Stimulated activated CD4-positive, alpha-beta T cell treated with anti-CD3 and anti-CD28 coated beads, Interleukin-12 subunit alpha, Interleukin-12 subunit beta, amount 100 ng/mL, for 24 hours (primary cell): ENCODE data around the gene CD247.

Experiments
- DNase-seq, 2 experiments: peaks; one replicate each; pipeline ENCODE4 v3.0.0-alpha.2; 2020; ENCODE audit warnings: low read depth in 2 of 2

CD247 gene

GRCh38 chr1:167463080-167463479 is 55.2 kb downstream of the CD247 start:
- DNase-seq: no peak

- no peak for DNase-seq
Observed at GRCh38 chr1:167462341-167462740, 56.0 kb downstream of the CD247 start.

- DNase-seq: no peak
Observed at GRCh38 chr1:167460836-167461235, 57.5 kb downstream of the CD247 start.

- no peak for DNase-seq
Observed at GRCh38 chr1:167457936-167458584, 60.3 kb downstream of the CD247 start.

- no peak for DNase-seq
Observed at GRCh38 chr1:167456926-167457325, 61.4 kb downstream of the CD247 start.

- no peak for DNase-seq
Observed at GRCh38 chr1:167456524-167456923, 61.8 kb downstream of the CD247 start.

GRCh38 chr1:167455786-167456446 is 62.4 kb downstream of the CD247 start:
- DNase-seq: peak in 1 of 2 experiments; percentile 29

GRCh38 chr1:167454894-167455785 is 63.2 kb downstream of the CD247 start:
- peak in 1 of 2 experiments; percentile 68 for DNase-seq

DNA sequence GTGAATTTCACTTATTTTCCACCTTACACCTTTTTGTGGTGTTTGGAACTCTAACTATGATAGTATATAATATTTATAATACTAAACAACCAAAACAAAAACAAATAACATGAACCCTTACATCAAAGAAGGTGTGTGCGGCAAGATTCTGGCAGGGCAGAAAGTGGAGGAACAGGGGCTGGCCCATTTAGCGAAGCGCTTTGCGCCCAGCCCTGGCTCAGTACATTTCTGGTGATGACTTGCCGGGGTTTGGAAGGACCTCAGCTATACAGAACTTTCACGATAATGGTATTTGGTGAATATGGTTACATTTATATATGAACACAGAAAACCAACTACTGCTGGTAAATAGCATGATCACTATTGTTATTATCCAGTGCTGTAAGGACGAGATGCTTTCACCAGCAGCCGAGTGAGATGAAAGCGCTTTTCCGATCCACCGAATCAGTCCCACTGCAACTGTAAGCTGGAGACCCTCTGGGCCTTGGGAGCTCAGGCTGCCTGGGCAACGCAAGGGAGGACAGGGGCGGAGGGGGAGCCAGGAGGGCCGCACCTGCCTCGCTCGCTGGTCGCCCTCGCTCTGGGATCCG is 63.9 kb downstream of the CD247 start:
- DNase-seq: no peak

DNA sequence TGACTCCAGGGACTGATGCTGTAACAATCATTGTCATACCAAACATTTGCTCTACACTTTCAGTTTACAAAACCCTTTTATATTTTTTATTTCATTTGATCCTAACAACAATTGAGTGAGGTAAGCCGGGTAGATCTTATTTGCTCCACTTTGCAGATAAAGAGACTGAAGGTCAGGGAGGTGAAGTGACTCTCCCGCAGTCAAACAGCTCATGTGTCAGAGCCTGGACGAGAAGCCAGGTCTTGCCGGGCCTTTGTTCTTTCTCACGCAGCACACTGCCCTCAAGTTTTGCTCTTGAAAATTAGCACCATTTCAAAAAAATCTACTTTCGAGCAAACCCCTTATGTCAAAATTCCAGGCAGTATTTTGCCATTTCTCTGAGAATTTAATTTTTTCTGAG is 65.2 kb downstream of the CD247 start:
- no peak for DNase-seq

GRCh38 chr1:167452483-167452882 is 65.8 kb downstream of the CD247 start:
- DNase-seq: no peak

- DNase-seq: no peak
Observed at GRCh38 chr1:167450843-167451242, 67.5 kb downstream of the CD247 start.

- peak; percentile 37 to 59 for DNase-seq
Observed at GRCh38 chr1:167447521-167448136, 70.7 kb downstream of the CD247 start.

DNA sequence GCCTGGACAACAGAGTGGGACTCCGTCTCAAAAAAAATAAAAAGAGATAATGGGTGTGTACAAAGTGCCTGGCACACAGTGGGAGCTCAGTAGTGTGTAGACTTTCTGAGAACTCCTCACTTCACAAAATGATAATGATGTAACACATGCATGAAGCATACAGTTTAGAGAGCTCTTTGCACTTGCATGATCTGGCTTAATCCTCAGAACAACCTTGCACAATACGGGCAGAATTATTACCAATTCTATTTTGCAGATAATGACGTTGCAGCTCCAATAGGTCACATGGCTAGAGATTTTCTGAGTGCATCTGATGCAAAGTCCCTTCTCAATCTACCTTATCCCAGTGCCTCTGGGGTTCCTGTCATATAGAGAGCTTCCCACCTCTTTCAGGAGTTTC is 71.4 kb downstream of the CD247 start:
- DNase-seq: no peak

- no peak for DNase-seq
Observed at GRCh38 chr1:167443757-167444156, 74.6 kb downstream of the CD247 start.

GRCh38 chr1:167442854-167443565 is 75.3 kb downstream of the CD247 start:
- DNase-seq: no peak

GRCh38 chr1:167442142-167442848 is 76.0 kb downstream of the CD247 start:
- peak; percentile 80 to 83 for DNase-seq

DNA sequence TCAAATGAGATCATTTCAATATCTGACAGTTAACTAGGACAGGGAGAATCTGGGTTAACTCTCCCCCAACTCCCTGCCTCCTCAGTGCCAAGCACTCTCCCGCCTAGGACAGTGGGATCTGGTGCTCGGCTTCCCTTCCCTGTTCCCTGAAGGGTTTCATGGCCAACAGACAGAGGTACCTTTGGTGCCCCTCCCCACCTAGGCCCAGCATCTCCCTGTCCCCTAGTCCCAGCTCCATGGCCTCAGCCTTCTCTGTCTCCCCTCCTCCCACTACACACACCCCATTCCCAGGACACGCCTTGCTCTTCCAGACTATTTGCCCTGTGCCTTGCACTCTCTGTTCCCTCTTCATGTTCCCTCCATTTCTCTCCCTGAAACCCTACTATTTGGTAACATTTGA is 77.1 kb downstream of the CD247 start:
- no peak for DNase-seq

DNA sequence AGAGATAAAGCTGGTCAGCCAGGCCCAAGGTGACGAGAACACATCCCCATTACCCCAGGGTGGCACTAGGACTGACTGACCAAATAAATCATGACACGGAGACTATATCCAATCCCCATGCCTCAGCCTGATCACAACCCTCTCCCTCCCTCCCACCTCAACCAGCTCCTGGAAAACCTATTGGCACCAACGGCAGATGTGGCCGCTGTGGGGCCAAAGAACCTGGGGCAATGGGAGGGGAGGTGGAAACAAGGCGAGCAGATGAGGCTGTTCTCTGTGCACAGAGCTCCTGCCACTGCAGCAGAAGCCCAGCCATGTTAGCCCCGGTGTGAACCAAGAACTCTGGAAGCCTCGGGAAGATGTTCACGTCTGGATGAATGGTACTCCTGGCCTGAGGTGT is 77.6 kb downstream of the CD247 start:
- no peak for DNase-seq

- DNase-seq: no peak
Observed at GRCh38 chr1:167440345-167440744, 78.0 kb downstream of the CD247 start.
